ACC112 (cell line): ENCODE results near the gene JMJD6.
A peak's percentile ranks its signal among the peaks of the same experiment; 100 is the strongest.
"Not testable (repeated sequence)": the region's sequence is repeated elsewhere in the genome, so short reads cannot be mapped to it uniquely, and the experiment has no call there.

Experiments
- H2AFZ ChIP-seq: fragments of 200-600 bp; sonication (generic); one replicate; pipeline ENCODE4 v1.6.0; 2017; ENCODE audit warnings: antibody characterized with exemption, low read length; ENCODE audit not compliant: unreplicated experiment
- H3K27ac ChIP-seq: fragments of 200-600 bp; sonication (generic); 2 replicates; pipeline ENCODE4 v1.5.1; 2014; ENCODE audit warnings: low read depth, mild to moderate bottlenecking, antibody characterized with exemption, low read length, moderate library complexity
- H3K27me3 ChIP-seq: fragments of 200-600 bp; sonication (generic); 2 replicates; pipeline ENCODE4 v1.6.1; 2014; ENCODE audit warnings: mild to moderate bottlenecking, antibody characterized with exemption, low read length, moderate library complexity, mixed read lengths; ENCODE audit not compliant: insufficient read depth
- H3K36me3 ChIP-seq: fragments of 200-600 bp; sonication (generic); 2 replicates; pipeline ENCODE4 v1.6.1; 2016; ENCODE audit warnings: mild to moderate bottlenecking, antibody characterized with exemption, low read length, moderate library complexity, mixed read lengths; ENCODE audit not compliant: insufficient read depth
- H3K4me1 ChIP-seq: fragments of 200-600 bp; sonication (generic); one replicate; pipeline ENCODE4 v1.6.1; 2016; ENCODE audit warnings: low read length, mixed read lengths; ENCODE audit not compliant: insufficient read depth, unreplicated experiment, control insufficient read depth
- H3K4me3 ChIP-seq: fragments of 200-600 bp; sonication (generic); 2 replicates; pipeline ENCODE4 v1.5.1; 2014; ENCODE audit warnings: mild to moderate bottlenecking, low read depth, low read length
- H3K79me2 ChIP-seq: fragments of 200-600 bp; sonication (generic); one replicate; pipeline ENCODE4 v1.6.0; 2016; ENCODE audit warnings: low read length; ENCODE audit not compliant: control insufficient read depth, unreplicated experiment, insufficient read depth

The JMJD6 gene

DNA sequence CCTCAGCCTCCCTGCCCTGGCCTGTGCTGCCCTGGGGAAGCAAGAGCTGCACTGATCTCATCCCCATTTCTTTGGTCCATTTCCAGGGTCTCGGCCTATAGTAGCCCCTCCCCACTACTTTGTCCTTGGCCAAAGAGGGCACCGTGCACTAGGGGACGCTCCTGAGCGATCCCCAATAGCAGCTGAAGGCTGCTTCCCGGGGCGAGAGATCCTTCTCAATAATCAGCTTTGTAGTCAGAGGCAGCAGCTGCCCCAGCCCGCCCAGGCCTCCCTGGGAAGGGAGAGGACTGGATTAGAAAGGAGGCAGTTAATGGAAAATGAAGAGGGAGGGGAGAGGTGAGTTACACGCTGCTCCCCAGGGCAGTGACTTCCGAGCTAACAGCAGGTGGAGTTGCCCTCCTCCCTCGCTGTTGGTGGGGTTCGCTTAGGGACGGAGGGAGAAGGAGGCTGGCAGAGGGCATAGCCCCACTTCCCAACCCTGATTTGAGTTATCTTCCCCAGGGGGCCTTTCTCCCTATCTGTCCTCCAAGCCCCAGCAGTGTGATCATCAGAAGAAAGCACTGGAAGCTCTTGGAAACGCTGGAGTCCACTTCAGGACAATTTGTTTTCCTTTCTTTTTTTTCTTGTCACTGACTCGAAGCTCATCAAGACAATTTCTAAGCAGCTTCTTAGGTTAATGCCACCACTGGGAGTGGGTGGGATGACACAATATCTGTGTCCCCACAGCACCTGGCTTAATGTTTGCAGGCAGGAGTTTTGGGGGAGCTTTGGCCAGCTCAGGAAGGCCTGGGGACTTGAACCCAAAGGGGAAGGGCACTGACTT is 18.2 kb downstream of the JMJD6 start:
- H3K4me1 ChIP-seq: peaks cover 25% of the 10 kb centered on the region
- peak overlapping the region; percentile 85 for H3K27ac ChIP-seq
- H3K27me3 ChIP-seq: no peaks in the 10 kb centered on the region
- peak overlapping the region; percentile 86 for H3K4me3 ChIP-seq
- H3K36me3 ChIP-seq: no peaks in the 10 kb centered on the region; the same call in 1 of the 2 replicates
- H3K79me2 ChIP-seq: peaks cover 71% of the 10 kb centered on the region
- no peak overlapping the region for H2AFZ ChIP-seq

- Histone ChIP-seq H3K4me1 (peaks cover 25% of the 10 kb centered on the region), H3K79me2 (peaks cover 76% of the 10 kb centered on the region), H3K36me3 (no peaks in the 10 kb centered on the region; the same call in 1 of the 2 replicates), H3K27me3 (no peaks in the 10 kb centered on the region), H3K4me3 (no peak overlapping the region), H2AFZ (no peak overlapping the region), H3K27ac (no peak overlapping the region)
Measured at GRCh38 chr17:76706817-76707216, 19.6 kb downstream of the JMJD6 start.

- H3K36me3 ChIP-seq: no peaks in the 10 kb centered on the region; the same call in 1 of the 2 replicates
- H3K27ac ChIP-seq: no peak overlapping the region
- no peak overlapping the region for H3K4me3 ChIP-seq
- H2AFZ ChIP-seq: no peak overlapping the region
- no peaks in the 10 kb centered on the region for H3K27me3 ChIP-seq
- H3K79me2 ChIP-seq: peaks cover 86% of the 10 kb centered on the region
- H3K4me1 ChIP-seq: peaks cover 36% of the 10 kb centered on the region
Measured at GRCh38 chr17:76704805-76705204, 21.6 kb downstream of the JMJD6 start.

GRCh38 chr17:76702941-76703637 is 23.3 kb downstream of the JMJD6 start:
- Histone ChIP-seq H3K4me3 (no peak overlapping the region), H2AFZ (no peak overlapping the region), H3K79me2 (peaks cover 85% of the 10 kb centered on the region), H3K27ac (no peak overlapping the region), H3K4me1 (peaks cover 44% of the 10 kb centered on the region), H3K27me3 (no peaks in the 10 kb centered on the region), H3K36me3 (no peaks in the 10 kb centered on the region; the same call in 1 of the 2 replicates)

GRCh38 chr17:76702076-76702475 is 24.3 kb downstream of the JMJD6 start:
- no peak overlapping the region for H3K4me3 ChIP-seq

DNA sequence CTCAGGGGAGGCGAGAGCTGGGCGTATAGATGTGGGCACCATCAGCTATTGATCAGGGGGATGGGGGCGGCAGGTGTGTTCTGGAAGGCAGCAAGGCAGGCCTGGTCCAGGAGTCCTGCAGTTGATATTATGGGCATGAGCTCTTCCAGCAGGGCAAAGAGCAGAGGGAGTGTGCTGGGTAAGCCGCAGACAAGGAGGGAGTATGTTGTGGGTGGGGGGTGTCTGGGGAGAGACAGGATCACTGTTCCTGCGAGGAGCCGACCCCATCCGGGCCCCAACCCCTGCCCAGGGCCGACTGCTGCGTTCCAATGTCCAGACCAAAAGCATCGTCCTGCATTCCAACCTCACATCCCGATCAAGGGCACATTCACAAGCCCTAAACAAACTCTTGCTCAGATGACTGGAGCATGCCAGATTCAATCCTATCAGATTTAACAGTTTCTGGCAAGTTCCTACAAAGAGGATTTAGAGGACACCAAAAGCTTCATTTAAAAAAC is 24.9 kb downstream of the JMJD6 start:
- peaks cover 85% of the 10 kb centered on the region for H3K79me2 ChIP-seq
- peak overlapping the region; percentile 13; the same call in 1 of the 2 replicates for H3K27ac ChIP-seq
- peak overlapping the region; percentile 64; the same call in 1 of the 2 replicates for H3K4me3 ChIP-seq
- H2AFZ ChIP-seq: no peak overlapping the region
- H3K36me3 ChIP-seq: no peaks in the 10 kb centered on the region
- H3K27me3 ChIP-seq: no peaks in the 10 kb centered on the region
- H3K4me1 ChIP-seq: peaks cover 53% of the 10 kb centered on the region

More at GRCh38 chr17:76702076-76702475, 24.3 kb downstream of the JMJD6 start:
- Histone ChIP-seq H2AFZ (no peak overlapping the region), H3K27ac (peak overlapping the region; percentile 13; the same call in 1 of the 2 replicates), H3K27me3 (no peaks in the 10 kb centered on the region), H3K4me1 (peaks cover 47% of the 10 kb centered on the region), H3K79me2 (peaks cover 85% of the 10 kb centered on the region), H3K36me3 (no peaks in the 10 kb centered on the region)

- no peak overlapping the region for H2AFZ ChIP-seq
- peak overlapping the region; percentile 68 for H3K27ac ChIP-seq
Measured at GRCh38 chr17:76700617-76701470, 25.6 kb downstream of the JMJD6 start.

GRCh38 chr17:76700270-76700616 is 26.2 kb downstream of the JMJD6 start:
- H2AFZ ChIP-seq: no peak overlapping the region
- H3K36me3 ChIP-seq: no peaks in the 10 kb centered on the region
- peak overlapping the region; percentile 64 for H3K4me3 ChIP-seq
- no peaks in the 10 kb centered on the region for H3K27me3 ChIP-seq
- peaks cover 86% of the 10 kb centered on the region for H3K79me2 ChIP-seq
- peak overlapping the region; percentile 68 for H3K27ac ChIP-seq
- H3K4me1 ChIP-seq: peaks cover 58% of the 10 kb centered on the region

More at GRCh38 chr17:76700617-76701470, 25.6 kb downstream of the JMJD6 start:
- Histone ChIP-seq H3K79me2 (peaks cover 87% of the 10 kb centered on the region), H3K4me3 (peak overlapping the region; percentile 64), H3K36me3 (no peaks in the 10 kb centered on the region), H3K27me3 (no peaks in the 10 kb centered on the region), H3K4me1 (peaks cover 55% of the 10 kb centered on the region)

DNA sequence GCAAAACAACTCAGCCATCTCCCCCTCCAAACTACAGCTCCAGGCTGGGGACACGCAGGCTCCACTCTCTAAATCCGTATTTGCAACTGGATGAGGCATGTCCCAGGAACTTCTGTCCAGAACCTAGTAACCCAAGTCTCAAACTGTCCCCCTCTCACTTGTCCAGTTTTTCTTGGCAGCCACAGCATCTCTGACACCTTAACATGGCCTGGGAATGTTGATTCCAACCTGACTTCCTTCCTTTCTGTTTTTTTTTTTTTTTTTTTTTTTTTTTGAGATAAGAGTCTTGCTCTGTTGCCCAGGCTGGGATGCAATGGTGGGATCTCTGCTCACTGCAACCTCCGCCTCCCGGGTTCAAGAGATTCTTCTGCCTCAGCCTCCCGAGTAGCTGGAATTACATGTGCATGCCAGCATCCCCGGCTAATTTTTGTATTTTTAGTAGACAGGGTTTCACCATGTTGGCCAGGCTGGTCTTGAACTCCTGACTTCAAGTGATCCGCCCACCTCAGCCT is 27.9 kb downstream of the JMJD6 start:
- H3K27ac ChIP-seq, H3K36me3 ChIP-seq, H3K27me3 ChIP-seq, H2AFZ ChIP-seq, H3K4me3 ChIP-seq: not testable (repeated sequence)
- Histone ChIP-seq H3K79me2 (peaks cover 87% of the 10 kb centered on the region), H3K4me1 (peaks cover 67% of the 10 kb centered on the region)
